HG03064 (cell line): ENCODE results near the gene ZC3H12A.

ENCODE experiments used
- ATAC-seq: cut with Tn5 transposase; IDR thresholded peaks from one replicate; pipeline ENCODE4 v1.9.1; 2021; ENCODE audit warnings: low read depth; ENCODE audit not compliant: unreplicated experiment

Gene ZC3H12A

GRCh38 chr1:37474046-37474696 is at the start of gene ZC3H12A:
TSS of gene ZC3H12A (plus strand) at chr1:37474580. CDS start at chr1:37475497, 917 bp downstream.
- ATAC-seq: peak; percentile 38

DNA sequence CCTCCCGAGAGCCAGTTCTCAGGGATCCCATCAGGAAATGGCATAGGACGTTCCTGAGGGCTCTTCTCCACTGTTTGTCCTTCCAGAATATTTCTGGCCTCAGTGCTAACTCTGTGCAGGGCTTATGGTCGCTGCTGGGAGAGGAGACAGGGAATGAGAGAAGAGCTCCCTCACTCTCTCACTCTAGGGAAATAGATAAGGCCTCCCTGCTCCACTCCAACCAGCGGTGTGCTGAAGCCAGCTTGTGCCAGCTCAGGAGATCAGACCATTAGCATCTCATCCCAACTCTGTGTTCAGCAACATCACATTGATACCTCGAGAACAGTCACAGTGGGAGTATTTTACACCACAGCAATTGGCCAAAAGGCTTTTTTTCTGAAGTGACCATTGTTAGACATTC is 49.2 kb upstream of the ZC3H12A start:
- no peak for ATAC-seq

- no peak for ATAC-seq
Observed at GRCh38 chr1:37429029-37429428, 45.4 kb upstream of the ZC3H12A start.

DNA sequence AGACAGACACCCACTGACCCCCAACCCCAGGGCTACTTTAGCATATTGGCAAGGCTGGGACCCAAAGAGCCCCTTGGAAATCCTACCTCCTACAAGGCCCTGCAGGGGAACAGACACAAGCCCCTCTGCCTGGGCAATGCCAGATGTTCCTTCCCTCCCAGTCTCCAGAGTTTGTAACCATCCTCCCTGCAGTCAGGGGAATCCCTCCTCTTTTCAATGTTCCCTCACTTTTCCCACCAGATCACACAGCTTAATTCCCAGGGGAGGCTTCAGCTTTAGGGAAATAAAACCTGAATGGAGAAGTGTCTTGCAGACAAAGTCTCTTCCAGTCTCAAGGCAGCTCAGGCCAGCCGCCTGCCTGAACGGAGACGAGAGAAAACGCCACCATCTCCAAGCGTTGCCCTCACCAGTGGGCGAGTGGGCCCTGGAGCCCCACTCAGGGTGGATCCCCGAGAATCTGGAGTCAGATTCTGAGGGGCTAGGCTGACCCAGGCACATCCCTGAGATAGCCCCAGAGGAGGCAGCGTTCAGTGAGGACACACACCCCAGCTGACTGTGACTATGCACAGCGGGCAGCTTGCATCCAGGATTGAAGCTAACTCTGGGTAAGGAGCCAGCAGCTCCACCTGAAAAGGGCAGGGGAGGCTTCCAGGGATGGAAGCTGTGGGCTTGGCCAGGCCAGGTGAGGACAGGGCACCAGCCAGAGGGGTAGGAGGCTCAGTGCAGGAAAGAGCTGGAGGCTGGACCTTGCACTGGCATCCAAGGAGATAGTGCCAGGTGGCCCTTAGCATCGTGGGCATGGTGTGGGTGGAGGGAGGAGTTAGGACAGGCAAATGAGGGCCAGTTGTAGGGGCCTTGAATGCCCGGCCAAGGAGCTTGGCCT is 44.0 kb upstream of the ZC3H12A start:
- ATAC-seq: no peak

- ATAC-seq: no peak
Observed at GRCh38 chr1:37432716-37433115, 41.7 kb upstream of the ZC3H12A start.

DNA sequence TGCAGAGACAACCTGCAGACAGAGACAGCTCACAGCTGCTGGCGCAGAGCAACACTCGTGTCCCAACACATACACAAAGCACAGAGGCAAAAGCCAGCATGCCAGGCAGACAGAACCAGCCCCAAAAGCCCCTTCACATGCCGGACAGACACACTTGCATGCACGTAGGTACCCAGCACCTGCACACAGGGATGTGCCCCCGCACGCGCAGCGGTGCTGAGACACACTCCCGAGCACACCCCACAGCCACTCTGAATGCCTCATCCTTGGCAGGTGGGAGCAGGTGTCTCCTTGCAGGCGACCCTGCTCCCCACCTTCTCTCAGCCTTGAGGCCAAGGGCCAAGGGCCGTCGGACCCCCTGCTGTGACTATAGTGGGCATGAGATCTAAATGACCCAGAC is 41.2 kb upstream of the ZC3H12A start:
- ATAC-seq: no peak

DNA sequence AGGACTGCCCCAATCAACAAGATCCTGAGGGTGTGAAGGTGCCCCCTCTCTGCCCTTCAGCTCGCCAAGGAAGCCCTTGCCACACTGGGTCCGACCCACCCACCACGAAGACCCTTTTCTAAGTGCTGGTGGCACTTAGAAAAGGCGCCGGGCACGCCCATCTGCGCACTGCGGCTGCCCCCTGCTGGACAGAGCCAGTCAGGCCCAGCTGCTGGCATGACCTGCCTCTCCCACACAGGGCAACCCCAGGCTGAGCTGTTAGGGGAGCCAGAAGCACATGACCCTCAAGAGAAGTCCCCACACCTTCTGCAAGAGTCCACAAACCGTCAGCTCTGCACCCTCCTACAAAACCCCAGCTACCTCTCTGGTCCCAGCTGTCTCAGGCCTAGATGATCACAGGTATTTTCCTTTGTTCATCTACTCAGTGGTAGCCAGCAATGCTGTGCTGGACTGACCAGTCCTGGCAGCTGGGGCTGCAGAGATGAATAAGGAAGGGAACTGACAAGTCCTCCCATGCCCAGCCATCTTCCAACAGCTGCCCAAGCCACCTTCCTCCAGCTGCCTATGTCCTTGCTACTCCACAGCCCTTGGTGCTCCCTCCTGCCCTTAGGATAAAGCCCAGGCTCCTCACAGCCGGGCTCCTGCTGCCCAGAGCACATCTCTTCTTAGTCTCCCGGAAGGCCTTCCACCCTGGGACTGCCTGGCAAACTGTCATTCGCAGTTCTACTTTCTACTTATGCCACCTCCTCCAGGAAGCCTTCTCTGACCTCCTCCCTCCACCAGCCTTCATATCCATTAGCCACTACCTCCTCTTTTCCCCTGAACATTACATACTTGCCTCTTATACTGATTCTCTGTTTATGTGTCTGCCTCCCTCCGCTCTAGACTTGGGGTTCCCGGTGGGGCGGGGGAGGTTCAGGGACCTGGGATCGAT is 39.8 kb upstream of the ZC3H12A start:
- ATAC-seq: no peak

GRCh38 chr1:37437087-37437486 is 37.3 kb upstream of the ZC3H12A start:
- ATAC-seq: no peak

GRCh38 chr1:37438037-37438868 is 36.1 kb upstream of the ZC3H12A start:
- ATAC-seq: no peak

- no peak for ATAC-seq
Observed at GRCh38 chr1:37438869-37439343, 35.5 kb upstream of the ZC3H12A start.

GRCh38 chr1:37439349-37439995 is 34.9 kb upstream of the ZC3H12A start:
- no peak for ATAC-seq

DNA sequence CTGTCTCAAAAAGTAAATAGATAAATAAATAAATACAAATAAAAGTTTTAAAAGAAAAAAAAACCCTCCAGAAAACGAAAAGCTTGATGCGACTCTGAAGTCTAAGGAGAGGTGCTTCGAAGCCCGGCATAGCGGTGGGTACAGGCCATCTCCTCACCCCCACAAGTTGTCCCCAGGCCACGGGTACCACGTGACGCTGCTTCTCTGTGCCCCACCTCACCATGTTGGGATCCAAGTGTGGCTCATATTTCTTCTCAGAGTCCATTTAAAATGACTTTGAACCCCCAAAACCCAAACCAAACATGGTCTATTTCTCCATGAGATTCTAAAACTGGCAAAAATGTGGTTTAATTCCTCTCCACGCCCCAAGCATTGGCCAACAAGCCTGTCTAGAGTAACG is 32.9 kb upstream of the ZC3H12A start:
- ATAC-seq: no peak

DNA sequence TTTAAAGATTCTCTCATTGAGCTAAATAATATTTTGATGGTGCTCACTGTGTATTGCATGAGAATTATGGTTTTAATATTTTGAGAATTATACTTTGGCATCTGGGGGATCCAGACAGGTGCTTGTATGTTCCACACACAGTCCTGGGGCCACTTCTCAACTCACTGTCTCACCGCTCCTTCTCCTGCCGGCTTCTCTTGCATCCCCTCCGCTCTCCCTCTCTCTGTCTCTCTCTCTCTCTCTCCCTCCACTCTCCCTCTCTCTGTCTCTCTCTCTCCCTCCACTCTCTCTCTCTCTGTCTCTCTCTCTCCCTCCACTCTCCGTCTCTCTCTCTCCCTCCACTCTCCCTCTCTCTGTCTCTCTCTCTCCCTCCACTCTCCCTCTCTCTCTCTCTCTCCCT is 32.2 kb upstream of the ZC3H12A start:
- ATAC-seq: no peak

- no peak for ATAC-seq
Observed at GRCh38 chr1:37442644-37443043, 31.7 kb upstream of the ZC3H12A start.

DNA sequence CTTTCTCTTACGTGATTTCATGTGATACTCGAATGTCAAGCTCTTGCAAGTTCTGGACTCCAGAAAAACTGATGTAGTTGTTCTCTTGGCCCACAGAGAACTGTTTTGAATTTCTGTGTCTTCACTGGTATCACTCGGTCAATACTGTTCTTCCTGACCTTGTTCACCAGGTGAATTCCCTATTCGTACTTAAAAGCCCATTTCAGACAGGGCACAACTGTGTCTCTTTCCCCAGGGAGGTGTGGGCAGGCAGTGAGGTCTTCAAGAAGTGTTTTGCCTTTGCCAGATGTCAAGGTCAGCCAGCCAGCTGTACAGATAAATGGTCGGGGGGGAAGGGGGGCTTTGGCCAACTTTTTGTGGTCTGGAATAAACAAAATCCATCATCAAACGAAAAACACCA is 27.5 kb upstream of the ZC3H12A start:
- no peak for ATAC-seq

DNA sequence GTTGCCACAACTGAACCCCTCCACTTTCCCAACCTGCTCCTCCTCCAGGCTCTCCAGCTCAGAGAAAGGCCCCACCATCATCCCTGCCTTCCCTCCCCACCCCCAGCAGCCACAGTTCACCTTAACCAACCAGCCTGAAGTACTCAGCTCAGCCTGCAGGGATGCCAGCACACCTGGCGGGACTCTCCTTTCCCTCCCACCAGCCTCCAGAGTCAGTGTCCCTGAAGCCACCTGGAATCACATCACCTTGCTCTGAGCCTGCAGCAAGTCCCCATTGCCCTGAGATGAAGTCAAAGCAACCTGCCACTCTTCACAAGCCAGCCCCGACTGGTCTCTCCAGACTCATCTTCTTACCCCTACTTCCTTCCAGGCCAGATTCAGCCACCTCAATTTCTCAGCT is 26.2 kb upstream of the ZC3H12A start:
- no peak for ATAC-seq

GRCh38 chr1:37448691-37449417 is 25.5 kb upstream of the ZC3H12A start:
- no peak for ATAC-seq

DNA sequence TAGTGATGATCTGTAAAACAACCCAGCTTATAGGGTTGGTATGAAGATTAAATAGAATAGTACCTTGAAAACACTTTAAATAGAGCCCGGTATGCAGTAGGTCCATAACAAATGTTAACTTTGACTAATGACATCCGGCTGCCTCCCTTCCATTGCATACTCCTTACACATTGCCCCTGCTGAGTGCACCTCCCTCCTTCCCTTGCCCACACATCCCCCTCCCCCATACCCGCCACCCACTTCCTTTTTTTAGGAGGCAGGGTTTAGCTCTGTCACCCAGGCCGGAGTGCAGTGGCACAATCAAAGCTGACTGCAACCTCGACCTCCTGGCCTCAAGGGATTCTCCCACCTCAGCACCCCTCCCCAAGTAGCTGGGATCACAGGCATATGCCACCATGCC is 24.4 kb upstream of the ZC3H12A start:
- no peak for ATAC-seq

GRCh38 chr1:37452416-37452815 is 22.0 kb upstream of the ZC3H12A start:
- ATAC-seq: no peak
